ENCODE data around the gene DMD.

Gene DMD

GRCh38 chrX:33133320-33133719 is 78.0 kb downstream of the DMD start:
- TF ChIP-seq CTCF (IDR thresholded peaks at IDR 0.05; ENCODE audit: borderline replicate concordance, insufficient read depth, low read depth, low read length) = no peak
- no peak overlapping the region for H3K4me3 ChIP-seq (ENCODE audit: low read depth, low read length)

GRCh38 chrX:33132569-33132968 is 78.8 kb downstream of the DMD start:
- no peak for TF ChIP-seq CTCF (IDR thresholded peaks at IDR 0.05; ENCODE audit: borderline replicate concordance, insufficient read depth, low read depth, low read length)

GRCh38 chrX:33129607-33130006 is 81.7 kb downstream of the DMD start:
- H3K4me3 ChIP-seq (ENCODE audit: low read depth, low read length) = no peak overlapping the region
- TF ChIP-seq CTCF (IDR thresholded peaks at IDR 0.05; ENCODE audit: borderline replicate concordance, insufficient read depth, low read depth, low read length) = no peak

More at GRCh38 chrX:33132569-33132968, 78.8 kb downstream of the DMD start:
- no peak overlapping the region for H3K4me3 ChIP-seq (ENCODE audit: low read depth, low read length)

GRCh38 chrX:33128048-33128805 is 83.1 kb downstream of the DMD start:
- TF ChIP-seq CTCF (IDR thresholded peaks at IDR 0.05; ENCODE audit: borderline replicate concordance, insufficient read depth, low read depth, low read length) = no peak
- H3K4me3 ChIP-seq (ENCODE audit: low read depth, low read length) = no peak overlapping the region

- no peak overlapping the region for H3K4me3 ChIP-seq (ENCODE audit: low read depth, low read length)
- no peak for TF ChIP-seq CTCF (IDR thresholded peaks at IDR 0.05; ENCODE audit: borderline replicate concordance, insufficient read depth, low read depth, low read length)
Measured at GRCh38 chrX:33126469-33126868, 84.9 kb downstream of the DMD start.

- no peak for TF ChIP-seq CTCF (IDR thresholded peaks at IDR 0.05; ENCODE audit: borderline replicate concordance, insufficient read depth, low read depth, low read length)
- H3K4me3 ChIP-seq (ENCODE audit: low read depth, low read length) = no peak overlapping the region
Measured at GRCh38 chrX:33109858-33110257, 101.5 kb downstream of the DMD start.

- H3K4me3 ChIP-seq (ENCODE audit: low read depth, low read length) = no peak overlapping the region
- no peak for TF ChIP-seq CTCF (IDR thresholded peaks at IDR 0.05; ENCODE audit: borderline replicate concordance, insufficient read depth, low read depth, low read length)
Measured at GRCh38 chrX:33106737-33107136, 104.6 kb downstream of the DMD start.
